ENCODE measurements around the gene NPY2R.

The NPY2R gene

GRCh38 chr4:155249016-155249566, 40.7 kb downstream of the NPY2R start:
- peak; percentile 54 for DNase-seq (ENCODE audit: low spot score)

- no peak for DNase-seq (ENCODE audit: low spot score)
These were observed 43.9 kb downstream of the NPY2R start for GRCh38 chr4:155252327-155252726.

- DNase-seq (ENCODE audit: low spot score) = no peak
These were observed 55.0 kb downstream of the NPY2R start for GRCh38 chr4:155263480-155263879.

DNA sequence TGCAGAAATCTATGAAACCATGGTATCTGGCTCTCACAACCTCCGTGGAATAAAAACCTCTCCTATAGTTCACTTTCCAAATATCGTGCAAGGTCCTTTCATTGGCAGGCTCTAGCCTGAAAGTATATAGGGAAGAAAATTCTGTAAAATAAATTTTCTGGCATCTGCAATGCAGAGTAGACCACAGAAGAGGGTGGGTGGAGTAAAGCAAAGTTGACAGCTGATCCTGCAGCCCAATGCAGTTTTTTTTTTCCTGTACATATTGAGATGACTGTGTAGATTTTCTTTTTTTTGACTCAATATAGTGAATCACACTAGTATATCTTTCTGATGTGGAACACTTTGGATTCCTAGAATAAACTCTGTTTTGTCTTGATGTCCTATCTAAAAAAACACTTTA, 56.7 kb downstream of the NPY2R start:
- DNase-seq (ENCODE audit: low spot score) = no peak

Data from ecto neural progenitor cell (in vitro differentiated cells).